Superior temporal gyrus (tissue), 1 donor: ENCODE measurements around the gene PPIF.

ENCODE experiments used
- DNase-seq: peaks from one replicate; pipeline ENCODE4 v3.0.0-alpha.2; 2016; ENCODE audit errors: extremely low spot score

PPIF gene

GRCh38 chr10:79313911-79314439 lies 33.3 kb upstream of the PPIF start:
- DNase-seq: no peak

GRCh38 chr10:79314761-79315601 lies 32.3 kb upstream of the PPIF start:
- no peak for DNase-seq

- no peak for DNase-seq
These were observed 31.7 kb upstream of the PPIF start for GRCh38 chr10:79315602-79315920.

GRCh38 chr10:79316671-79317431 lies 30.4 kb upstream of the PPIF start:
- no peak for DNase-seq

- DNase-seq: no peak
These were observed 28.9 kb upstream of the PPIF start for GRCh38 chr10:79318369-79318768.

- DNase-seq: no peak
These were observed 28.0 kb upstream of the PPIF start for GRCh38 chr10:79319115-79319771.

- DNase-seq: no peak
These were observed 27.0 kb upstream of the PPIF start for GRCh38 chr10:79320316-79320715.

- DNase-seq: no peak
These were observed 26.3 kb upstream of the PPIF start for GRCh38 chr10:79320820-79321493.

- no peak for DNase-seq
These were observed 25.8 kb upstream of the PPIF start for GRCh38 chr10:79321494-79321882.

- no peak for DNase-seq
These were observed 25.3 kb upstream of the PPIF start for GRCh38 chr10:79321951-79322350.

- peak; percentile 27 for DNase-seq
These were observed 24.4 kb upstream of the PPIF start for GRCh38 chr10:79322616-79323543.

GRCh38 chr10:79323602-79324001 lies 23.7 kb upstream of the PPIF start:
- no peak for DNase-seq

- peak; percentile 9 for DNase-seq
These were observed 23.1 kb upstream of the PPIF start for GRCh38 chr10:79324032-79324695.

GRCh38 chr10:79326361-79327089 lies 20.7 kb upstream of the PPIF start:
- DNase-seq: no peak

GRCh38 chr10:79327090-79327457 lies 20.2 kb upstream of the PPIF start:
- DNase-seq: no peak

GRCh38 chr10:79328147-79328701 lies 19.0 kb upstream of the PPIF start:
- no peak for DNase-seq

GRCh38 chr10:79328737-79329504 lies 18.3 kb upstream of the PPIF start:
- no peak for DNase-seq

GRCh38 chr10:79329529-79329928 lies 17.7 kb upstream of the PPIF start:
- DNase-seq: no peak

GRCh38 chr10:79331226-79331625 lies 16.0 kb upstream of the PPIF start:
- no peak for DNase-seq
